ENCODE data around the gene SPINT1.

- no peak for TF ChIP-seq CTCF (IDR thresholded peaks at IDR 0.05)
- no peak for TF ChIP-seq POLR2A (IDR thresholded peaks at IDR 0.05)
These were observed 29.2 kb downstream of the SPINT1 start for GRCh38 chr15:40872791-40873693.
